Vagina (tissue), 2 donors: Measurements from ENCODE around the gene ARHGAP23. TPM values are rescaled to one million over a fixed set of nuclear protein-coding genes. Genes with fewer than 3 reads are reported as not detected.
"Not testable (repeated sequence)": the region's sequence is repeated elsewhere in the genome, so short reads cannot be mapped to it uniquely, and the experiment has no call there.

Experiments
- DNase-seq, 2 donors: peaks; one replicate each; pipeline ENCODE4 v3.0.0-alpha.2; 2017; ENCODE audit errors: extremely low spot score in 2 of 2
- H3K27ac ChIP-seq: fragments of 200-600 bp; sonication (generic); one replicate; pipeline ENCODE4 v1.5.1; 2019
- H3K27me3 ChIP-seq: fragments of 200-600 bp; sonication (generic); one replicate; pipeline ENCODE4 v1.5.1; 2019
- H3K36me3 ChIP-seq, 2 donors: fragments of 200-600 bp; sonication (generic); one replicate each; pipeline ENCODE4 v1.5.1; 2017 to 2019
- H3K4me1 ChIP-seq: fragments of 200-600 bp; sonication (generic); one replicate; pipeline ENCODE4 v1.5.1; 2019
- H3K4me3 ChIP-seq, 2 donors: fragments of 200-600 bp; sonication (generic); 1 replicate in 1 of 2; 2 replicates in 1 of 2; pipeline ENCODE4 v1.5.1; 2016 to 2019
- H3K9me3 ChIP-seq: fragments of 200-600 bp; sonication (generic); one replicate; pipeline ENCODE4 v1.5.1; 2019
- POLR2A ChIP-seq, 2 donors: fragments of 450-650 bp; IDR thresholded peaks; one replicate each; pipeline ENCODE4 v1.6.1; 2017; ENCODE audit warnings: antibody characterized with exemption in 2 of 2, mild to moderate bottlenecking in 2 of 2, moderate library complexity in 2 of 2
- POLR2AphosphoS5 ChIP-seq, 2 donors: sonication (generic); formaldehyde crosslinking; IDR thresholded peaks; one replicate each; pipeline ENCODE4 v1.9.0; 2017; ENCODE audit warnings: antibody characterized with exemption in 2 of 2, mild to moderate bottlenecking in 2 of 2, low read depth in 1 of 2; ENCODE audit not compliant: insufficient read depth in 1 of 2
- intact Hi-C: fragments of 100-400 bp; cut with DNase I; formaldehyde crosslinking; loops from one replicate; pipeline ENCODE4 v1.15.1; 2023
- total RNA-seq: library from RNA; depleted of rRNA; stranded (reverse); fragments of >200 nt; gene quantifications from one replicate; pipeline ENCODE4 v1.2.3, GENCODE V29; 2016
- TF ChIP-seq, protein P1 (sequence below), 3 experiments: fragments of 450-650 bp in 2 of 3; fragments of 200-600 bp in 1 of 3; sonication (generic) in 1 of 3; IDR thresholded peaks; one replicate each; pipeline ENCODE4 v1.5.1; 2017 to 2019; ENCODE audit warnings: antibody characterized with exemption in 3 of 3, mild to moderate bottlenecking in 2 of 3, moderate library complexity in 2 of 3

The ARHGAP23 gene
- total RNA-seq, 1 donor from 2014 or later, result 70.2 TPM

DNA sequence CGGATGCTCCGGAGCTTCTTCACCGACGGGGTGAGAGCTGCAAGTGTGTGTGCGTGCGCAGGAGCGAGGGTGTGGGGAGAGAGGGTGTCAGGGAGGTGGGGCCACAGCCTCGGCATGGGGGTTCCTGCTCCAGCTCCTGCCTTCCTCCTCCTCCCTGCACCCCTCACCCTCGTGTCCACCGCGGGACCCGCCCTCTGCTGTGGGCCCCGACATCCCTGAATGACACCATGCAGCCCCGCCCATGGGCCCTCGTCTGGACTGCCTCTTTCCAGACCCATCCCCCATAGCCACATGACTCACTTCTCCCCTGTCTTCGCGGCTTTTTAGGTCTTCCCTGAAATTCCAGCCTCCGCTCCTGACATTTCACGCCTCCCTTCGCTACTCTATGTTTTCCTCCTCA lies 41.6 kb downstream of the ARHGAP23 start:
- Histone ChIP-seq H3K4me1 (peaks cover 57% of the 10 kb centered on the region), H3K27me3 (no peaks in the 10 kb centered on the region)
- no peak for TF ChIP-seq POLR2A (IDR thresholded peaks at IDR 0.05)
- TF ChIP-seq, protein P1, sequence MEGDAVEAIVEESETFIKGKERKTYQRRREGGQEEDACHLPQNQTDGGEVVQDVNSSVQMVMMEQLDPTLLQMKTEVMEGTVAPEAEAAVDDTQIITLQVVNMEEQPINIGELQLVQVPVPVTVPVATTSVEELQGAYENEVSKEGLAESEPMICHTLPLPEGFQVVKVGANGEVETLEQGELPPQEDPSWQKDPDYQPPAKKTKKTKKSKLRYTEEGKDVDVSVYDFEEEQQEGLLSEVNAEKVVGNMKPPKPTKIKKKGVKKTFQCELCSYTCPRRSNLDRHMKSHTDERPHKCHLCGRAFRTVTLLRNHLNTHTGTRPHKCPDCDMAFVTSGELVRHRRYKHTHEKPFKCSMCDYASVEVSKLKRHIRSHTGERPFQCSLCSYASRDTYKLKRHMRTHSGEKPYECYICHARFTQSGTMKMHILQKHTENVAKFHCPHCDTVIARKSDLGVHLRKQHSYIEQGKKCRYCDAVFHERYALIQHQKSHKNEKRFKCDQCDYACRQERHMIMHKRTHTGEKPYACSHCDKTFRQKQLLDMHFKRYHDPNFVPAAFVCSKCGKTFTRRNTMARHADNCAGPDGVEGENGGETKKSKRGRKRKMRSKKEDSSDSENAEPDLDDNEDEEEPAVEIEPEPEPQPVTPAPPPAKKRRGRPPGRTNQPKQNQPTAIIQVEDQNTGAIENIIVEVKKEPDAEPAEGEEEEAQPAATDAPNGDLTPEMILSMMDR (IDR thresholded peaks at IDR 0.05), result no peak
- no peak for TF ChIP-seq POLR2AphosphoS5 (IDR thresholded peaks at IDR 0.05; ENCODE audit: insufficient read depth in 1 of 2, low read depth in 1 of 2)

DNA sequence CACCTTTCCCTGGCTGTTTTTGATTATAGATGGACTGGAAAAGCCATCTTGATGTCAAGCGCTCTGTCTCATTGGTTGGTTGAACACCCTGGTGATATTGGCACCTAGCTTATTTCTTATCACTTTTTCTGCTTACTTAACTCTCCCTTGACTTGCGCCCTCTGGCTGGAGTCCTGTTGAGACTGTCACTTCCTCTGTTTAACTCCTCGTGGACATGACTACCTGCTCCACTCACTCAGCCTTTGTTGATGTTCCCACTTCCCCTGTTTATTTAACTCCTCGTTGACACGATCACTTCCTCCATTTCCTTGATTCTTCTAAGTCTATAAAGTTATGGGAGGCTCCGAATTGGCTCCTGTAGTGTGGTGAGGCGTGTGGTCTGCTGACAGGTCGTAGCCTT lies 43.0 kb downstream of the ARHGAP23 start:
- not testable (repeated sequence) for H3K27ac ChIP-seq
- peaks cover 47% of the 10 kb centered on the region for H3K4me1 ChIP-seq

More for the DNA sequence above, 41.6 kb downstream of the ARHGAP23 start:
- intact Hi-C loops, result no loop called here
- no peak for DNase-seq
- no peaks in the 10 kb centered on the region for H3K9me3 ChIP-seq
- H3K4me3 ChIP-seq, result no peak overlapping the region
- H3K27ac ChIP-seq, result peak overlapping the region; percentile 28
- peaks cover 0 to 55% of the 10 kb centered on the region in 2 donors for H3K36me3 ChIP-seq

DNA sequence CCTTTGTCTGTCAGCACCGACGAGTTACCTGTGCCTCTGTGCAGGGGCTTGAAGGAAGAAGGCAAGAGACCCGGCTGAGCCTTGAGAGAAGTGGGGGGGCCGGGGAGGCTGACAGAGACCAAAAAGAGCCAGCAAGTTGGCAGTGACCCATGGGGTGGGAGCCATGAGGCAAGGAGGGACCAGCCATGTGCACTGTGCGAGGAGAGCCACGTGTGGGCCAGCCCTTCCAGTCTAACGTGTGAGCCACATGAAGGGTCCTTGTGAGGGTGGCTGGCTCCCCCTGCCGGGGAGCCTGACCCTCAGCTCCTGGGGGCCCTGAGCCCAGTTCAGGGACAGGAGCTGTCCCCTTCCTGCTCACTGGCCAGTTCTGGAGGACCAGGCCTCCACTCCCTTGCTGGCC lies 46.4 kb downstream of the ARHGAP23 start:
- DNase-seq, H3K27me3 ChIP-seq, H3K9me3 ChIP-seq, H3K4me3 ChIP-seq: not testable (repeated sequence)
- H3K36me3 ChIP-seq, result peaks cover 0 to 68% of the 10 kb centered on the region in 2 donors
- intact Hi-C loops, result loop anchor here (5.0 kb wide), 1 partner anchor 32 kb away; no protein-coding TSS in a partner anchor
- peak overlapping the region; percentile 42 for H3K27ac ChIP-seq
- peaks cover 17% of the 10 kb centered on the region for H3K4me1 ChIP-seq

More for the DNA sequence above, 43.0 kb downstream of the ARHGAP23 start:
- peaks cover 0 to 65% of the 10 kb centered on the region in 2 donors for H3K36me3 ChIP-seq
- H3K4me3 ChIP-seq, intact Hi-C loops, DNase-seq, H3K9me3 ChIP-seq, H3K27me3 ChIP-seq: not testable (repeated sequence)

DNA sequence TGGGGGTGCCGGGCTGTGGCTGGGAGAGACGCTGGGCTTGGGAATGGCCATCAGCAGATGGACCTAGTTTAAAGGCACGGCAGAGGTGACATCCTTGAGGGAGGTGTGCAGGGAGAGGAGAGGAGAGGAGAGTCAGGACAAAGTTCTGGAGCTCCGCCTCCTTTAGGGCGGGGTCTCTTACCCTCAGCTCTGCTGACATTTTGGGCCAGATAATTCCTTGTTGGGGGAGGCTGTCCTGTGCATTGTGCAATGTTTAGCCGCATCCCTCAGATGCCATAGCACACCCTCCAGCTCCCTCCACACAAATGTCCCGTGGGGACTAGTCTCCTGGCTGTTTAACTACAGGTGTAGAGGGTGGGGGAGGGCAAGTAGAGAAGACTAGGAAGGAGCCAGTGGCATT lies 48.3 kb downstream of the ARHGAP23 start:
- Histone ChIP-seq H3K36me3 (peaks cover 0 to 56% of the 10 kb centered on the region in 2 donors), H3K27ac (no peak overlapping the region), H3K27me3 (no peaks in the 10 kb centered on the region), H3K9me3 (no peaks in the 10 kb centered on the region), H3K4me3 (no peak overlapping the region), H3K4me1 (peaks cover 8% of the 10 kb centered on the region)
- no peak for DNase-seq
- intact Hi-C loops, result loop anchor here (5.0 kb wide), 1 partner anchor 34 kb away; no protein-coding TSS in a partner anchor
- TF ChIP-seq, protein P1 (IDR thresholded peaks at IDR 0.05), result no peak
- TF ChIP-seq POLR2AphosphoS5 (IDR thresholded peaks at IDR 0.05; ENCODE audit: insufficient read depth in 1 of 2, low read depth in 1 of 2) (no peak), POLR2A (IDR thresholded peaks at IDR 0.05) (no peak)

DNA sequence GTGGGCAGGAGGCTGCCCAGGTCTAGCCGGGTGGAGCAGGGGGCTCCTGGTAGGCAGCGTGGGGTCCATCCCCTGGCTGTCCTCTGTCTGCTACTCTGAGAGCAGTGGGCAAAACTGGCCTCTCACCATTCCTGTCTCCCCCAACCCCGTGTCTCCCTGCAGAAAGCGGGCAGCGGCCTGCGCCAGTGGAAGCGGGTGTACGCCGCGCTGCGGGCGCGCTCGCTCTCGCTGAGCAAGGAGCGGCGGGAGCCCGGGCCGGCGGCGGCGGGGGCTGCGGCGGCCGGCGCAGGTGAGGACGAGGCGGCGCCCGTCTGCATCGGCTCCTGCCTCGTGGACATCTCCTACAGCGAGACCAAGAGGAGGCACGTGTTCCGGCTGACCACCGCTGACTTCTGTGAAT lies 49.2 kb downstream of the ARHGAP23 start:
- not testable (repeated sequence) for H3K27me3 ChIP-seq, H3K4me3 ChIP-seq, H3K9me3 ChIP-seq, H3K4me1 ChIP-seq, H3K27ac ChIP-seq, DNase-seq
- peaks cover 0 to 56% of the 10 kb centered on the region in 2 donors for H3K36me3 ChIP-seq
- intact Hi-C loops, result loop anchor here (5.0 kb wide), 1 partner anchor 35 kb away; no protein-coding TSS in a partner anchor

DNA sequence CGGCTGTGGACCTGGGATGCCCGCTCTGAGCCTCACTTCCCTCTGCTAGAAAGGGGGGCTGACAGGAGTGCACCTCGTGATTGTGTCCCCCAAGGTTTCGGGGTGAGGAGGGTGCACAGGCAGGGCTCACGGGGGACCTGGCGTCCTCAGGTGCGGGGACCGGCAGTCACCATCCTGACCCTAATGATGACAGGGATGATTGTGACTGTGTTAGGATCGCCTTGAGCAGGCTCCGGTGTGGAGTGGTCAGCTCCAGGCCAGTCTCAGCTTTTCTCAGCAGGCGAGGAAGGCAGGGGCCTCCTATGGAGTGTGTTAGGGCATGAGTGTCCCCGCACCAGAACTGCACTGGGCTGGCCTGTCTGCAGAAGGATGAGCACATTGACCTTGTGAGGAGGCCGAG lies 49.7 kb downstream of the ARHGAP23 start:
- not testable (repeated sequence) for H3K27ac ChIP-seq, H3K27me3 ChIP-seq, H3K9me3 ChIP-seq, H3K4me3 ChIP-seq, H3K4me1 ChIP-seq, DNase-seq
- intact Hi-C loops, result loop anchor here (5.0 kb wide), 1 partner anchor 36 kb away; no protein-coding TSS in a partner anchor
- H3K36me3 ChIP-seq, result peaks cover 0 to 56% of the 10 kb centered on the region in 2 donors

DNA sequence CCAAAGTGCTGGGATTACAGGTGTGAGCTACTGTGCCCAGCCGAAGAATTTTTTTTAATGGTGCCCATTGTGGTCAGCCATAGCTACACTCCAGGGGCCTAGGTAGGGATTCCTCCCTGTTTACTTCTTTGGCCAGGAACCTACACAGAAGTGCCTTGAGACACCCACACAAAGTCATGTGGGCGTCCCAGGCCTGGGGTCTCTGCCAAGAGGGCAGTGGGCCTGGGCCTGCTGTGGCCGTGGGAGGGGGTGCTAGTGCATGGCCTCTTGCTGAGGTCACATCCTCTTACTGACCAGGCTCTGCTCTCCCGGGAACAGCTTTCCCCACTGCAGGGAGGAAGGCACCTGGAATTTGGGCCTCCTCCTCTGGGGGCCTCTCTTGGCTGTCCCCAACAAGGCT lies 50.4 kb downstream of the ARHGAP23 start:
- H3K36me3 ChIP-seq, result peaks cover 0 to 48% of the 10 kb centered on the region in 2 donors
- intact Hi-C loops, result loop anchor here (5.0 kb wide), 1 partner anchor 36 kb away; no protein-coding TSS in a partner anchor
- H3K27ac ChIP-seq, H3K27me3 ChIP-seq, DNase-seq, H3K9me3 ChIP-seq, H3K4me3 ChIP-seq, H3K4me1 ChIP-seq: not testable (repeated sequence)

DNA sequence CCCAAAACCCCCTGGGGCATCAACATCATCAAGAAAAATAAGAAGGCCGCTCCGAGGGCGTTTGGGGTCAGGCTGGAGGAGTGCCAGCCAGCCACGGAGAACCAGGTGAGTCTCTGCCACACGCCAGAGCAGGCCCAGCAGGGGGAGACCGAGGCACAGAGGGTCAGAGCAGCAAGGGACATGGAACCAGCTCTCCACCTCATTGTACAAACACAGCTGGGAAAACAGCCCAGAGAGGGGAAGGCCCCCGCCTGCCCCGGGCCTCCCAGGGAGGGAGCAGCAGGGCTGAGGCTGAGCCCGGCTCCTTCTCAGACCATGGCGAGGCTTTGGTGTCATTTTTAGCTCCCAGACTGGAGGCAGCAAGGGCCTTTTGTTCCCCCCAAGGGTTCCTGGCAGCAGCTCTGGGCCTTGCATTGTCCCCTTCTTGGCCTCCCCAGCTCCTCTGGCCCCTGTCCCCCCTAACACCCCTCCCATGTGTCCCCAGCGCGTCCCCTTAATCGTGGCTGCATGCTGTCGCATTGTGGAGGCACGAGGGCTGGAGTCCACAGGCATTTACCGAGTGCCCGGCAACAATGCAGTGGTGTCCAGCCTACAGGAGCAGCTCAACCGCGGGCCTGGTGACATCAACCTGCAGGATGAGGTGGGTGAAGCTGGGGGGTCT lies 53.9 kb downstream of the ARHGAP23 start:
- Histone ChIP-seq H3K36me3 (peaks cover 0 to 22% of the 10 kb centered on the region in 2 donors), H3K4me1 (peaks cover 16% of the 10 kb centered on the region)
- not testable (repeated sequence) for H3K4me3 ChIP-seq, H3K9me3 ChIP-seq, H3K27me3 ChIP-seq, H3K27ac ChIP-seq, DNase-seq
- intact Hi-C loops, result loop anchor here (10.0 kb wide), 1 partner anchor 57 kb away; the partner anchor contains the start of gene ARHGAP23

DNA sequence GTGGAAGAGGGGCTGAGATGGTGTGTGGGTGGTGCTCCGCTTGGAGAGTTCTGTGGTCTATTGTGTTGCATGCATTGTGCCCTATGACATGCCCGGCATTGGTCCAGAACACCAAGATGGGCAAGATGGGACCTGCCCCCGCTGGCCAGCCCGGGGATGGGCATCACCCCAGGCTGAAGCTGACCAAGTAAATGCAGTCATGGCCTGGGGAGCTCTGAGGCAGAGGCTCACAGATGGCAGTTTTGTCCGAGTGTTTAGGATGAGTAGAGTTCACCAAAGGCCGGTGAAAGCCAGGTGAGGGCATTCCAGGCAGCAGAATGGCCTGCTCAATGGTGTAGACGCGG lies 54.4 kb downstream of the ARHGAP23 start:
- DNase-seq, H3K27ac ChIP-seq, H3K4me3 ChIP-seq, H3K9me3 ChIP-seq, H3K27me3 ChIP-seq: not testable (repeated sequence)
- intact Hi-C loops, result loop anchor here (10.0 kb wide), 1 partner anchor 58 kb away; the partner anchor contains the start of gene ARHGAP23
- peaks cover 16% of the 10 kb centered on the region for H3K4me1 ChIP-seq
- peaks cover 0 to 20% of the 10 kb centered on the region in 2 donors for H3K36me3 ChIP-seq
